NT2/D1 (cell line): ENCODE data around the gene DYSF.

Experiments
- DNase-seq: peaks from one replicate; pipeline ENCODE4 v3.0.0-alpha.2; 2011; ENCODE audit warnings: low read depth, low spot score
- H3K27me3 ChIP-seq: 2 replicates; pipeline ENCODE4 v1.6.0; 2011; ENCODE audit warnings: mild to moderate bottlenecking; ENCODE audit not compliant: insufficient read length, insufficient read depth
- H3K36me3 ChIP-seq: 2 replicates; pipeline ENCODE4 v1.6.1; 2011; ENCODE audit warnings: mild to moderate bottlenecking, low read length, mixed read lengths; ENCODE audit not compliant: insufficient read depth, insufficient read length
- H3K4me1 ChIP-seq: 2 replicates; pipeline ENCODE4 v1.5.1; 2011; ENCODE audit not compliant: insufficient read depth, insufficient read length
- H3K4me3 ChIP-seq: 2 replicates; pipeline ENCODE4 v1.5.1; 2011; ENCODE audit warnings: low read depth; ENCODE audit not compliant: insufficient read length
- H3K9ac ChIP-seq: 2 replicates; pipeline ENCODE4 v1.6.0; 2011; ENCODE audit warnings: low read depth; ENCODE audit not compliant: insufficient read length
- H3K9me3 ChIP-seq: 2 replicates; pipeline ENCODE4 v1.5.1; 2011; ENCODE audit warnings: mild to moderate bottlenecking, low read length; ENCODE audit not compliant: insufficient read depth
- SUZ12 ChIP-seq: IDR thresholded peaks from 2 replicates; pipeline ENCODE4 v1.6.1; 2011; ENCODE audit not compliant: insufficient read length, insufficient read depth; ENCODE audit errors: extremely low read depth
- YY1 ChIP-seq: IDR thresholded peaks from 2 replicates; pipeline ENCODE4 v1.6.1; 2011; ENCODE audit not compliant: insufficient read length, insufficient read depth
- ZNF274 ChIP-seq: IDR thresholded peaks from 2 replicates; pipeline ENCODE4 v1.6.1; 2011; ENCODE audit warnings: mild to moderate bottlenecking, low read depth, low read length

The DYSF gene

DNA sequence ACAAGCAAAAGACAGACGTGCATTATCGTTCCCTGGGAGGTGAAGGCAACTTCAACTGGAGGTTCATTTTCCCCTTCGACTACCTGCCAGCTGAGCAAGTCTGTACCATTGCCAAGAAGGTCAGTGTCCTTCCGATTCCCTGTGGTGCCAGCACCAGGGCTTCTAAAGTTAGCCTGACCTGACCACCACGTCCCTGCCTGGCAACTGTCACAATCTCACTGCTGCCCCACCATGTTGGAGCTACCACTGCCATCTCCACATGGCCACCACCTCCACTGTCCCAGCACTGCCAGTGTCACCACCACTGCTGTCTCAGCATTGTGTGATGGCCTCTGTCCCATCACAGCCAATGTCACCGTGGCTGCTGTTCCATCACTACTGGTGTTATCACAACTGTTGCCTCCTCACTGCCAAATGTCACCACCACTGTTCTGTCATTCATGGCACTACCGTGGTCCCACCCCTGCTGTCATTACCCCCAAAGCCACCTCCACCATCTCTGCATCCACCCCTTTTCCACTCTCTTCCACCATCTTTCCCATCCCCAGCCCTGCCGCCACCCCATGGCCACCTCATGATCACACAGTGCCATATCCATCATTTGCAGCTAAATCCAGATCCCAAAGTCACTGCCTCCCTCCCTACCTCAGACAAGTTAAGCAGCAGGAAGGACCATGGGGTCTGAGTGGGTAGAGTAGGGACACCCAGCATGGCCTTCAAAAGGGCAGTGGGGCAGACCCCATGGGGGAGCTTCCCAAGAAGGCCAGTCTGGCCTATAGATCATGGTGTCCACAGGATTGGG, 216.5 kb downstream of the DYSF start:
- Histone ChIP-seq H3K36me3 (peaks cover 32% of the 10 kb centered on the region), H3K4me1 (no peaks in the 10 kb centered on the region), H3K9me3 (no peaks in the 10 kb centered on the region), H3K4me3 (no peak overlapping the region), H3K27me3 (no peaks in the 10 kb centered on the region), H3K9ac (no peak overlapping the region)
- no peak for DNase-seq
- TF ChIP-seq YY1 (no peak), SUZ12 (no peak), ZNF274 (no peak)

GRCh38 chr2:71670430-71670795, 217.1 kb downstream of the DYSF start:
- no peak overlapping the region for H3K9ac ChIP-seq
- peaks cover 26% of the 10 kb centered on the region for H3K36me3 ChIP-seq
- no peaks in the 10 kb centered on the region for H3K27me3 ChIP-seq
- no peaks in the 10 kb centered on the region for H3K4me1 ChIP-seq
- H3K9me3 ChIP-seq = no peaks in the 10 kb centered on the region
- H3K4me3 ChIP-seq = no peak overlapping the region
- TF ChIP-seq SUZ12 (no peak), ZNF274 (no peak), YY1 (no peak)
- no peak for DNase-seq

GRCh38 chr2:71671203-71671854, 218.0 kb downstream of the DYSF start:
- Histone ChIP-seq H3K36me3 (peaks cover 18% of the 10 kb centered on the region), H3K9me3 (no peaks in the 10 kb centered on the region), H3K27me3 (no peaks in the 10 kb centered on the region), H3K4me1 (no peaks in the 10 kb centered on the region), H3K4me3 (no peak overlapping the region), H3K9ac (no peak overlapping the region)
- TF ChIP-seq ZNF274 = no peak
- no peak for TF ChIP-seq YY1
- no peak for TF ChIP-seq SUZ12
- no peak for DNase-seq

DNA sequence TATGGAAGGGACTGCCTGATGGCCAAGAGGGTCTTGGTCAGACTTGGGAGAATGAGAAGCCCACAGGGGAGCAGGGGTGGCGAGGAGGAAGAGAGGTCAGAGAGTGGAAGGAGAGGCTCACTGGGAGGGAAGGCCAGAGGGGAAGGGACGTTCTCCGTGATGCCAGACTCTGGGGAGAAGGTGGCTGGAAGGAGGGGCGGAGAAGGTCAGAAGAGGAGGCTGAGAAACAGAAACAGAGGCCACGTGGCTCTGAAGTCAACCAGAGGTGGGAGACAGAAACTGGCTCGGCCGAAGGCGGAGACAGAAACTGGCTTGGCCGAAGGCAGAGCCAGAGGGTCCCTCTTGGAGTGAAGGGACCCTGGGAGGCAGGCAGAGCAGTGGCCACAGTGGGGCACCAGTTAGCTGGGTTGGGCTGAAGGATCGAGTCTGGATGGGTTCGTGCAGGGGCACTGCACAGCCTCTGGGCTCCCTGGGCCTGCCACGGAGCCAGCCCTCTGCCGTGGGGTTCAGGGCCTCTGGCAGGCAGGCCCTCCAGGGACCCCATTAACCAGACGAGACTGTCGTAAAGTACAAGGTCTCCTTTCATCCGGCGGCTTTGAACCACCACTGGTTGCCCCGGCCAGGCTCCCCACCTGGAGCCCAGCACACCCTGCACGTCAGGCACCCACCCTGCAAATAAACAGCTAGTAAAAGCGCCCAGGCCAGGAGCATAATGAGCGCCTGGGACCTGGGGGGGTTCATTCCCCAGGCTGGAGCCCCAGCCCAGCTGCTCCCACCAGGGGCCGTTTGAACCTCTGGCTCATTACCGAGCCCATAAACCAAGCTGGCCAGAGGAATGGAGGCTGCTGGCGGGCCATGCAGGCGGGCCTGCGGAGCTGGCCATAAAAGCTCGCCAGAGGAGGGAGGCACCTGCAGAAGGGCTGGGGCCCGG, 218.8 kb downstream of the DYSF start:
- Histone ChIP-seq H3K36me3 (peaks cover 15% of the 10 kb centered on the region), H3K4me1 (no peaks in the 10 kb centered on the region), H3K4me3 (no peak overlapping the region), H3K9me3 (no peaks in the 10 kb centered on the region), H3K27me3 (no peaks in the 10 kb centered on the region), H3K9ac (no peak overlapping the region)
- TF ChIP-seq ZNF274 (no peak), YY1 (no peak), SUZ12 (no peak)
- no peak for DNase-seq

GRCh38 chr2:71672826-71673795, 219.8 kb downstream of the DYSF start:
- Histone ChIP-seq H3K9me3 (no peaks in the 10 kb centered on the region), H3K9ac (no peak overlapping the region), H3K4me3 (no peak overlapping the region), H3K27me3 (no peaks in the 10 kb centered on the region), H3K4me1 (no peaks in the 10 kb centered on the region), H3K36me3 (peaks cover 9% of the 10 kb centered on the region)
- no peak for TF ChIP-seq SUZ12
- no peak for TF ChIP-seq YY1
- TF ChIP-seq ZNF274 = no peak
- no peak for DNase-seq

GRCh38 chr2:71674158-71674851, 220.9 kb downstream of the DYSF start:
- TF ChIP-seq YY1 (no peak), SUZ12 (no peak), ZNF274 (no peak)
- H3K9me3 ChIP-seq = no peaks in the 10 kb centered on the region
- DNase-seq = no peak
- H3K4me3 ChIP-seq = no peak overlapping the region
- peaks cover 9% of the 10 kb centered on the region for H3K36me3 ChIP-seq
- no peaks in the 10 kb centered on the region for H3K4me1 ChIP-seq
- H3K27me3 ChIP-seq = no peaks in the 10 kb centered on the region
- H3K9ac ChIP-seq = no peak overlapping the region
